MCF 10A (cell line): ENCODE measurements around the gene MYO16. TPM values are rescaled to one million over a fixed set of nuclear protein-coding genes. Genes with fewer than 3 reads are reported as not detected.

Experiments
- BruUV-seq: library from RNA; stranded (reverse); fragments of 400-500 nt; replicated peaks from 2 replicates; lab custom pipeline; 2021; lab: Mats Ljungman, UMichigan
- CTCF ChIA-PET: fragments of 300-600 bp; sonication (Branson Sonifier 250); formaldehyde crosslinking; extraction: SDS; loops from one replicate; lab custom pipeline; 2021; ENCODE audit warnings: antibody characterized with exemption, inconsistent platforms; lab: Yijun Ruan, JAX
- POLR2A ChIA-PET: fragments of 300-600, 350-650 bp; sonication (Branson Sonifier 250); formaldehyde crosslinking; extraction: SDS; loops from one replicate; lab custom pipeline; 2020; ENCODE audit warnings: antibody characterized with exemption, inconsistent platforms; lab: Yijun Ruan, JAX
- DNase-seq: peaks from one replicate; pipeline ENCODE4 v3.0.0-alpha.2; 2018; ENCODE audit not compliant: unreplicated experiment
- H3K27ac Mint-ChIP-seq: one replicate; pipeline ENCODE4 v1.8.0; 2022; ENCODE audit warnings: mild to moderate bottlenecking, low read depth, mixed read lengths; ENCODE audit not compliant: unreplicated experiment
- H3K27me3 Mint-ChIP-seq: one replicate; pipeline ENCODE4 v1.8.0; 2022; ENCODE audit warnings: mixed read lengths; ENCODE audit not compliant: insufficient read depth, unreplicated experiment
- H3K36me3 Mint-ChIP-seq: one replicate; pipeline ENCODE4 v1.8.0; 2022; ENCODE audit warnings: mild to moderate bottlenecking, moderate library complexity, mixed read lengths; ENCODE audit not compliant: insufficient read depth, unreplicated experiment
- H3K4me1 Mint-ChIP-seq: one replicate; pipeline ENCODE4 v1.8.0; 2022; ENCODE audit warnings: mixed read lengths; ENCODE audit not compliant: insufficient read depth, unreplicated experiment
- H3K4me3 Mint-ChIP-seq: one replicate; pipeline ENCODE4 v1.8.0; 2022; ENCODE audit warnings: mild to moderate bottlenecking, moderate library complexity, mixed read lengths; ENCODE audit not compliant: unreplicated experiment
- H3K9me3 Mint-ChIP-seq: one replicate; pipeline ENCODE4 v1.8.0; 2022; ENCODE audit warnings: mixed read lengths; ENCODE audit not compliant: unreplicated experiment
- CTCF ChIP-seq: fragments of 200-600 bp; IDR thresholded peaks from one replicate; pipeline ENCODE4 v1.8.0; 2022; ENCODE audit warnings: antibody characterized with exemption, mild to moderate bottlenecking; ENCODE audit not compliant: unreplicated experiment
- intact Hi-C: fragments of 100-400 bp; cut with micrococcal nuclease; formaldehyde crosslinking; loops from 2 replicates; pipeline ENCODE4 v1.14.1; 2022
- total RNA-seq: library from RNA; stranded (reverse); gene quantifications from 2 replicates; pipeline ENCODE4 v1.2.3, GENCODE V29; 2022

MYO16 gene
- total RNA-seq, 1 experiment from 2014 or later: not detected

- POLR2A ChIA-PET: interaction anchor here (0.6 kb wide), 1 partner anchor 19 kb away, joined by 3 read pairs; no protein-coding TSS in a partner anchor
- H3K36me3 Mint-ChIP-seq: no peaks in the 10 kb centered on the region
- TF ChIP-seq CTCF: no peak
- no peak overlapping the region for H3K27ac Mint-ChIP-seq
- BruUV-seq: no TSS peak
- H3K4me1 Mint-ChIP-seq: no peaks in the 10 kb centered on the region
- CTCF ChIA-PET: interaction anchor here (0.6 kb wide), 1 partner anchor 173 kb away, joined by 3 read pairs; no protein-coding TSS in a partner anchor
- DNase-seq: no peak
- H3K4me3 Mint-ChIP-seq: no peak overlapping the region
- intact Hi-C loops: no loop called here
- H3K9me3 Mint-ChIP-seq: no peaks in the 10 kb centered on the region
- peaks cover 23% of the 10 kb centered on the region for H3K27me3 Mint-ChIP-seq
Observed at GRCh38 chr13:108833531-108833930, 204.1 kb downstream of the MYO16 start.

- no peak overlapping the region for H3K27ac Mint-ChIP-seq
Observed at GRCh38 chr13:108834193-108834592, 204.8 kb downstream of the MYO16 start.

GRCh38 chr13:108835083-108835482 is 205.7 kb downstream of the MYO16 start:
- Mint-ChIP-seq H3K27ac (no peak overlapping the region), H3K36me3 (no peaks in the 10 kb centered on the region), H3K4me1 (no peaks in the 10 kb centered on the region), H3K9me3 (no peaks in the 10 kb centered on the region), H3K27me3 (peaks cover 35% of the 10 kb centered on the region), H3K4me3 (no peak overlapping the region)
- DNase-seq: no peak
- TF ChIP-seq CTCF: no peak
- ChIA-PET CTCF (no interaction called here), POLR2A (no interaction called here)
- no TSS peak for BruUV-seq
- intact Hi-C loops: no loop called here

More at GRCh38 chr13:108834193-108834592, 204.8 kb downstream of the MYO16 start:
- intact Hi-C loops: no loop called here
- no TSS peak for BruUV-seq
- no peak for DNase-seq
- no peaks in the 10 kb centered on the region for H3K9me3 Mint-ChIP-seq
- no peaks in the 10 kb centered on the region for H3K4me1 Mint-ChIP-seq
- POLR2A ChIA-PET: no interaction called here
- H3K27me3 Mint-ChIP-seq: peaks cover 26% of the 10 kb centered on the region
- H3K4me3 Mint-ChIP-seq: no peak overlapping the region
- no peak for TF ChIP-seq CTCF
- H3K36me3 Mint-ChIP-seq: no peaks in the 10 kb centered on the region
- CTCF ChIA-PET: no interaction called here

GRCh38 chr13:108850691-108851090 is 221.3 kb downstream of the MYO16 start:
- TF ChIP-seq CTCF: no peak
- Mint-ChIP-seq H3K36me3 (no peaks in the 10 kb centered on the region), H3K27ac (no peak overlapping the region), H3K27me3 (peaks cover 82% of the 10 kb centered on the region), H3K9me3 (no peaks in the 10 kb centered on the region), H3K4me3 (no peak overlapping the region), H3K4me1 (no peaks in the 10 kb centered on the region)
- intact Hi-C loops: no loop called here
- ChIA-PET POLR2A (interaction anchor here (0.7 kb wide), 1 partner anchor 257 kb away, joined by 5 read pairs; no protein-coding TSS in a partner anchor), CTCF (no interaction called here)
- DNase-seq: no peak
- BruUV-seq: no TSS peak
